Measurements from ENCODE around the gene ATRNL1.
"Not testable (repeated sequence)": the region's sequence is repeated elsewhere in the genome, so short reads cannot be mapped to it uniquely, and the experiment has no call there.

Gene ATRNL1

GRCh38 chr10:115239761-115240160 lies 146.6 kb downstream of the ATRNL1 start:
- no peak for DNase-seq

DNA sequence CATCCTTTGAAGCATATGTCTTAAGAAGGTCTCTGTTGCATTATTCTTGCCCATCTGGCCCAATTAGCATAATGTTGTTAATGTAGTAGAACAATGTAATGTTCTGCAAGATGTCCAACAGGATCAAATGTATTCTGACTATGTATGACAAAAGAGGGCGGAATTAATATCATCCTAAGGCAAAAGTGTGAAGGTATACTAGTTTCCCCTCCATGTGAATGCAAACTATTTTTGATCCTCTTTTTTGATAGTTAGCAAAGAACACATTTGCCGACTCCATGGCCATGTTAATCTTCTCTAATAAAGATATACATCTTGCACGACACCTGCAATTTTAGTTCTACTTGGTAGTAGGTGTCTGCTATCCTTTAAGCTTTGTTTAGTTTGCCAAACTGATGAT lies 157.6 kb downstream of the ATRNL1 start:
- no peak for DNase-seq

GRCh38 chr10:115253765-115254164 lies 160.6 kb downstream of the ATRNL1 start:
- not testable (repeated sequence) for DNase-seq

- no peak for DNase-seq
Measured at GRCh38 chr10:115272482-115272881, 179.3 kb downstream of the ATRNL1 start.

DNA sequence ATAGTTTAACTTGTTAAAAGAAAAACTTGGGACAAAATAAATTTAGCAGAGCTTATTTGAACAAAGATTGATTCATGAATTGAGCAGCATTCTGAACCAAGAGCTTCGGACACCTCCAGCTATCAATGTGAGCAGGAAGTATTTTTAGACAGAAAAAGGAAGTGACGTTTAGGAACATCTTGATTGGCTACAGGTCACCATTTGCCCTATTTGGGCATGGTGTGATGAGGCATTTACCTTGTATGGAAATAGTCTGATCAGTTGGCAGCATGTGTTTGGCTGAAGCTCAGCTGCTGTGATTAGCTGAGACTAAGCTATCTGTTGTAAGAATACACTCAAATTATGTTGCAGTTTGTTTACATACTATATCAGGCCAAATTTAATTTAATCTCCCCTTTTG lies 185.1 kb downstream of the ATRNL1 start:
- no peak for DNase-seq

DNA sequence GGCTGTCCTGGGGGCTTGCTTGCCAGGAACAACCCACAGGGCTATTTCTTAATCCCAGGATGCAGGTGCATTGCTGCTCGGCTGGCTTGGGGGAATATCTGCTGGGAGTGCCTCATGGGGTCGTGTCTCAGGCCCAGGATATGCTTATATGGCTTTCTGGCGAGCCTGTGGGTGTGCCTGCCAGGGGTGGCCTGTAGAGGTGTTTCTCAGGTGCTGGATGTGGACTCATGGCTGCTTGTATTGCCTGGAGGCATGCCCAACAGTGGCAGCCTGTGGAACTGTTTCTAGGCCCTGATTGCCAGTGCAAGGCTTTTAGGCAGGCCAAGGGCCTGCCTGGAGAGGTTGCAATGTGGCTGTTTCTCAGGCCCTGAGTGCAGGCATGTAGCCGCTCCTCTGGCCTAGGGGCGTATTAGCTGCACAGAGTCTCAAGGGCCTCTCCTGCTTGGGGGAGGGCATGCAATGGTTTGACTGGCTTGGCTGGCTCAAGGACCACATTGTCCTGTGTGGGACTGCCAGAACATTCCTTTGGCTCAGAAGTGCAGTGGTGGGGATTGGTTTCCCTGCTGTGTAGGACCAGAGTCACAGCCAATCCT lies 202.1 kb downstream of the ATRNL1 start:
- DNase-seq, result no peak

DNA sequence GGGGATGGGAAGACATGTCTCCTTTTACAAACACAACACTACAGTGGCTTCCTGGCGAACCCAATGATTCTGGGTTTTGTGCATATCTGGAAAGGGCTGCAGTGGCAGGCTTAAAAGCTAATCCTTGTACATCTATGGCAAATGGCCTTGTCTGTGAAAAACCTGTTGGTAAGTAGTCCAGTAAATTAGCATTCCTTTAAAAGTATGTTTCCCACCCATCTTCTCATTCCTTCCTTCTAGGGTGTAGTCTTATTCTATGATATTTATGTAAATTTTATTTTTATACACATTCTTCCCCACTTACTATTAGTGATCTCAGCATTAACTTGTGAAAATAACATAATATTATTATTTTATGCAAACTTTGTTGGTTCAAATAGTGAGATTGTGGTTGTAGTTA lies 206.9 kb downstream of the ATRNL1 start:
- DNase-seq, result no peak

DNA sequence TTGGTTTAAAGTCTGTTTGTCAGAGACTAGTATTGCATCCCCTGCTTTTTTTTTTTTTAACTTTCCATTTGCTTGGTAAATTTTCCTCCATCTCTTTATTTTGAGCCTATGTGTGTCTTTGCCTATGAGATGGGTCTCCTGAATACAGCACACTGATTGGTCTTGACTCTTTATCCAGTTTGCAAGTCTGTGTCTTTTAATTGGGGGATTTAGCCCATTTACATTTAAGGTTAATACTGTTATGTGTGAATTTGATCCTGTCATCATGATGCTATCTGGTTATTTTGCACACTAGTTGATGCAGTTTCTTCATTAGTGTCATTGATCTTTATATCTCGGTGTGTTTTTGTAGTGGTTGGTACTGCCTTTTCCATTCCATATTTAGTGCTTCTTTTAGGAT lies 226.5 kb downstream of the ATRNL1 start:
- DNase-seq, result not testable (repeated sequence)

- DNase-seq, result no peak
Measured at GRCh38 chr10:115321360-115321759, 228.2 kb downstream of the ATRNL1 start.

GRCh38 chr10:115328331-115328730 lies 235.2 kb downstream of the ATRNL1 start:
- no peak for DNase-seq

GRCh38 chr10:115335366-115335765 lies 242.2 kb downstream of the ATRNL1 start:
- no peak for DNase-seq

DNA sequence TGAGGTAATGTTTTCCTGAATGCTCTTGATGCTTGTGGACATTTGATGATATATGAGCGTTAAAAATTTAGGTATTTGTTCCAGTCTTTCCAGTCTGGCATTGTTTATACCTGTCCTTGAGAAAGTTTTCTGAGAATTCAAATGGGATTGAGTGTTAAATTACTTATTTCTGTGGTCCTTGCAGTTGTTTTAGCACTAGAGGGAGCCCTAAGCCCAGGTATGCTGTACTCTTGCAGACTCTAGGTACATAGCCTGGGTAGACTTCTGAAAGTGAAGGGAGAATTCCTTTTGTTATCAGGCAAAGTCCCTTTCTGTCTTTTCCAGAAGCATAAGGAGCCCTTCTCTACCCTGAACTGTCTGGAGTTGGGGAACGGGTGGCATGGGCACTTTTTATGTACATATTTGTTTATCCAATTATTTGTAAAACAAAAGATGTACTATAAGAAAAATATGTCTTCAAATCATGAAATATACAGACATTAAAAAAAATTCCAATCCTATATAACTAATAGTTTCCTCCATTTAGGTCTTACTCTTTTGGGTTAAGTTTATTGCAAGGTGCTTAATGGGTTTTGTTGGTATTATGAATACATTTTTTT lies 262.1 kb downstream of the ATRNL1 start:
- DNase-seq, result peak; percentile 29

DNA sequence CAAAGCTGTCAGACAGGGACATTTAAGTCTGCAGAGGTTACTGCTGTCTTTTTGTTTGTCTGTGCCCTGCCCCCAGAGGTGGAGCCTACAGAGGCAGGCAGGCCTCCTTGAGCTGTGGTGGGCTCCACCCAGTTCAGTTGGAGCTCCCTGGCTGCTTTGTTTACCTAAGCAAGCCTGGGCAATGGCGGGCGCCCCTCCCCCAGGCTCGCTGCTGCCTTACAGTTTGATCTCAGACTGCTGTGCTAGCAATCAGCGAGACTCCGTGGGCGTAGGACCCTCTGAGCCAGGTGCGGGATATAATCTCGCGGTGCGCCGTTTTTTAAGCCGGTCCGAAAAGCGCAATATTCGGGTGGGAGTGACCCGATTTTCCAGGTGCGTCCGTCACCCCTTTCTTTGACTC lies 274.8 kb downstream of the ATRNL1 start:
- DNase-seq, result not testable (repeated sequence)

DNA sequence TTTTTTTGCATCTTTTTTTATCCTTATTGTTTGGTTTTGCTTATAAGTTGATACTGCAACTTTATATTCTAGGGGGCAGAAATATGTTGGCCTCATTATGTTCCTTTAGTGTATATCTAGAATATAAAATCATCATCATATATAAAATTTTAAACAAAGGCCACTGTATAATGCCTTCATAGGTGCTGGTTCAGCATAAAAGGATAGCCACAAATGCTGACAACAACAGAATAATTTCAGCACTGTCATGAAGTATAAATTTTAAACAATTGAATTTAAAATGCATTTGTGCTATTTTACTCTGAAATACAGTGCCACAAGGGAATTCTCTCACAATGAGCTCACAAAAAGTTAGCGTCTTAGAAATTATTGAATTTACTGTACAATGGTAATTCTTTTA lies 285.9 kb downstream of the ATRNL1 start:
- no peak for DNase-seq

GRCh38 chr10:115384665-115385064 lies 291.5 kb downstream of the ATRNL1 start:
- DNase-seq, result no peak

DNA sequence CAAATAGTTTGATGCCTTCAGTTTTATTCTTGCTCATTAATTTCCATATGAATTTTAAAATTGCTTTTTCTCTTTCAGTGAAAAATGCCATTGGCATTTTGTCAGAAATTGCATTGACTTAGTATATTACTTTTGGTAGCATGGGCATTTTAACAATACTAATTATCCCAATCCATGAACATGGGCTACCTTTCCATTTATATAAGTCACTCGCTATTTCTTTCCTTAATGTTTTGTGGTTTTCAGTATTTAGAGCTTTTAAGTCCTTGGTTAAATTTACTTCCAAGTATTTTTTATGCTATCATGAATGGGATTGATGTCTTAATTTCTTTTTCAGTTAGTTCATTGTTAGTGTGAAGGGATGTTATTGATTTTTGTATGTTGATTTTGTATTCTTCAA lies 297.4 kb downstream of the ATRNL1 start:
- no peak for DNase-seq

DNA sequence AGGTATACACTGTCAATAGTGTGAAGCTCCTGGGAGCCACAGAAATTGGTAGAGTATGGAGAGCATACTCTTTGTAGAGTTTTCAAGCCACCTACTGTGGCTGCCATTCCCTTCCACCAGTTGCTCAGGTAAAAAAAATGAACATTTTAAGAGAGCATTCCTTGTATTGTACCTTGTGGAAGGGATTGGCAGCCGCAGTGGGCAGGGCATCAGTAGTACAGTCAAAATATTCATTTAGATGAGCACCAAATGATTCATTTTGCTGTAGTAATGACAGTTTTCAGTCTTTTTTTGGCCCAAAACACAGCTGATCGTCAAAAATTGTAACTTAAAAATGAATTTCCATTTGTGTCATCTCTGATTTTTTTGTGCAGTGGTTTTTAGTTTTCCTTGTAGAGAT lies 304.9 kb downstream of the ATRNL1 start:
- DNase-seq, result no peak

- no peak for DNase-seq
Measured at GRCh38 chr10:115402699-115403098, 309.5 kb downstream of the ATRNL1 start.

DNA sequence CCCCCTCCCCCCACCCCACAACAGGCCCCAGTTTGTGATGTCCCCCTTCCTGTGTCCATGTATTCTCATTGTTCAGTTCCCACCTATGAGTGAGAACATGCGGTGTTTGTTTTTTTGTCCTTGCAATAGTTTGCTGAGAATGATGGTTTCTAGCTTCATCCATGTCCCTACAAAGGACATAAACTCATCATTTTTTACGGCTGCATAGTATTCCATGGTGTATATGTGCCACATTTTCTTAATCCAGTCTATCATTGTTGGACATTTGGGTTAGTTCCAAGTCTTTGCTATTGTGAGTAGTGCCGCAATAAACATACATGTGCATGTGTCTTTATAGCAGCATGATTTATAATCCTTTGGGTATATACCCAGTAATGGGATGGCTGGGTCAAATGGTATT lies 312.7 kb downstream of the ATRNL1 start:
- not testable (repeated sequence) for DNase-seq

DNA sequence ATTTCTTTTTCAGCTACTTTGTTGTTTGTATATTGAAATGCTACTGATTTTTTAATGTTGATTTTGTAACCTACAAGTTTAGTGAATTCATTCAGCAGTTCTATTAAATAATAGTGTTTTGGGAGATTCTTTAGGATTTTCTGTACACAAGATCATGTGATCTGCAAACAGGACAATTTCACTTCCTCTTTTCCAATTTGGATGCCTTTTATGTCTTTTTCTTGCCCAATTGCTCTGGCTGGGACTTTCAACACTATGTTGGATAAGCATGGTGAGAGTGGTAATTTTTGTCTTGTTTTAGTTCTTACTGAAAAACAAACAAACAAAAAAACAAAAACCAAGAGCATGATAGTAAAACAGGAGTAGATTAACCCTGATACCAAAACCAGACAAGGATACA lies 316.2 kb downstream of the ATRNL1 start:
- DNase-seq, result no peak

DNA sequence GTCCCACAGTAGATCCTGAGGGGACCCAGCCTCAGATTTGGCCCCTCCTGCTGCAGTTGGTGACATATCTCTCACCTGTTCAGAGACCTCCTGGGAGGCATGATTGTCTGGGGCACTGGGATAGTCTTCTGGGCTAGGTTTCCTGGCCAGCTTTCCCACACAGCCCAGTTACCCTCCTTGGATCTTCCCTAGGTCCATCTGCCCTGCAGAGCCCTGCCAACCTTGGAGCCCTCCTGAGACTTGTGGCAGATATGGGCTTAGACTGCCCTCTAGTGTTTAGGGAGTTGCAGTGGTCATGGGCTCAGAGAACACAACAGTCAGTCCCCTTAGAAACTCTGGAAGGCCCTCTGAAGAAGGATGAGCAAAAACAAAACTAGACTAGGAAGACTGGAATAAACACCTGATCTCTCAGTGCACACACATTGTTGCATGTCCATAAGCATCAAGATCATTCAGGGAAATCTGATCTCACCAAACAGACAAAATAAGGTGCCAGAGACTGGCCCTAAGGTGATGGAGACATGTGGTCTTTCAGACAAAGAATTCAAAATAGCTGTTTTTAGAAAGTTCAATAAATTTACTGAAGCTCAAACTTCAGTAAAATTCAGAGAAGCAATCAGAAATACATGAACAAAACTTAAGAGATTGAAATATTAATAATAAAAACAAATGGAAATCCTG lies 324.6 kb downstream of the ATRNL1 start:
- no peak for DNase-seq

DNA sequence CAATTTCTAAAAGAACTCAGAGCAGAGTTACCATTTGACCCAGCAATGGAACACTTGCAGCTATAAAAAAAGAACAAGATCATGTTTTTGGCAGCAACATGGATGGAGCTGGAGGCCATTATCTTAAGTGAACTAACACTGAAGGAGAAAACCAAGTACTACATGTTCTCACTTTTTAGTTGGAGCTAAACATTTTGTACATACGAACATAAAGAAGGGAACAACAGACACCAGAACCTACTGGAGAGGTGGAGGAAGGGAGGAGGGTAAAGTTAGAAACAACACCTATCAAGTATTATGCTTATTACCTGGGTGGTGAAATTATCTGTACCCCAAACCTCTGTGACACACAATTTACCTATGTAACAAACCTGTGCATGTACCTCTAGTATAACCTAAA lies 329.5 kb downstream of the ATRNL1 start:
- no peak for DNase-seq

GRCh38 chr10:115427611-115428010 lies 334.4 kb downstream of the ATRNL1 start:
- no peak for DNase-seq

GRCh38 chr10:115432188-115432819 lies 339.1 kb downstream of the ATRNL1 start:
- DNase-seq, result no peak
